Fibroblast of skin of back (primary cell): ENCODE measurements around the gene CDCA3.

ENCODE experiments used
- DNase-seq: peaks from one replicate; pipeline ENCODE4 v3.0.0-alpha.2; 2013

The CDCA3 gene

GRCh38 chr12:6831450-6831995 is 19.6 kb downstream of the CDCA3 start:
- DNase-seq, result no peak

DNA sequence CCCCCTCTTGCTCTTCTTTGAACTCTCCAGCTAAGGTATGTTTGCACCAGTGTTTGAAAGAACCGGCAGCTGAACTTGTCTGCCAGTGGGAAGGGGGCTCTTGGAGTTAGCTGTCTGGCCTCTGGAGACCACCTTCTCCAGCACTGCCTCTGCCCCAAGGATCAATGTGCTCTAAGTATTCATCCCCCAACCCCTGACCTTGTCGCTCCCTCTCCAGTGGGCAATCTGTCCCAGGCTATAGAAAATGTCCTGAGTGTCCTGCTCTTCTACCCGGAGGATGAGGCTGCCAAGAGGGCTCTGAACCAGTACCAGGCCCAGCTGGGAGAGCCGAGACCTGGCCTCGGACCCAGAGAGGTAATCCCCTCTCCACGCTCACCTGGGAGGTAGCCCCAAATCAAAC is 20.1 kb downstream of the CDCA3 start:
- DNase-seq, result no peak

- DNase-seq, result no peak
Observed at GRCh38 chr12:6830286-6830890, 20.7 kb downstream of the CDCA3 start.

- DNase-seq, result peak; percentile 60
Observed at GRCh38 chr12:6829536-6830220, 21.4 kb downstream of the CDCA3 start.

- DNase-seq, result peak; percentile 58
Observed at GRCh38 chr12:6828781-6829535, 22.1 kb downstream of the CDCA3 start.

DNA sequence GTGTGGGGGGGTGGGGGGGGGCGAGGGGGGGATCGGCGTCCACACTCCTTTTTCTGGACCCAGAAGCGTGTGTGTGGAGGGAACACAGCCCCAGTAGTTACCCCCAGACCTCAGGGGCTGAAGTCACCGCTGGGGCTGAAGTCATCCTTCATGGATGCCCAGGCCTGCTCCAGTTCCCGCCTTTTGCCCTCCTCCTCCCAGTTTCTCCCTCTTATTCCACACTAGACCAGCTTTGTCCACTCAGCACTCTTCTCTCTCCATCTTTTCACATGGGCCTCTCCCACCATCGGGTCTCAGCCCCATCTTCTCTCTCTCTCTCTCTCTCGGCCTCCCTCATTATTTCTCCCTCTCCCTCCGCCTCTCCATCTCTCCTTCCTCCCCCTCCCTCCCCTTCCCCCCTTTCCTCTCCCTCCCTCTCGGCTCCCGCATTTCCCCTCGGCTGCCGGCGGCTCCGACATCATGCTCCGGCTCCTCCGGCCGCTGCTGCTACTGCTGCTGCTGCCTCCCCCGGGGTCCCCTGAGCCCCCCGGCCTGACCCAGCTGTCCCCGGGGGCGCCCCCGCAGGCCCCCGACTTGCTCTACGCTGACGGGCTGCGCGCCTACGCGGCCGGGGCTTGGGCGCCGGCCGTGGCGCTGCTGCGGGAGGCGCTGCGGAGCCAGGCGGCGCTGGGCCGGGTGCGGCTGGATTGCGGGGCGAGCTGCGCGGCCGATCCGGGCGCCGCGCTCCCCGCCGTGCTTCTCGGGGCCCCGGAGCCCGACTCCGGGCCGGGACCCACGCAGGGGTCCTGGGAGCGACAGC is 22.9 kb downstream of the CDCA3 start, which contains the start of gene P3H3:
TSS of gene P3H3 (plus strand) at position 426 of the 799 bp plus-strand sequence. CDS start at position 460, 34 bp downstream.
- DNase-seq, result peak; percentile 65

GRCh38 chr12:6827437-6827911 is 23.6 kb downstream of the CDCA3 start:
- DNase-seq, result peak; percentile 85

GRCh38 chr12:6826734-6827436 is 24.2 kb downstream of the CDCA3 start:
- no peak for DNase-seq

- no peak for DNase-seq
Observed at GRCh38 chr12:6826125-6826733, 24.9 kb downstream of the CDCA3 start.

DNA sequence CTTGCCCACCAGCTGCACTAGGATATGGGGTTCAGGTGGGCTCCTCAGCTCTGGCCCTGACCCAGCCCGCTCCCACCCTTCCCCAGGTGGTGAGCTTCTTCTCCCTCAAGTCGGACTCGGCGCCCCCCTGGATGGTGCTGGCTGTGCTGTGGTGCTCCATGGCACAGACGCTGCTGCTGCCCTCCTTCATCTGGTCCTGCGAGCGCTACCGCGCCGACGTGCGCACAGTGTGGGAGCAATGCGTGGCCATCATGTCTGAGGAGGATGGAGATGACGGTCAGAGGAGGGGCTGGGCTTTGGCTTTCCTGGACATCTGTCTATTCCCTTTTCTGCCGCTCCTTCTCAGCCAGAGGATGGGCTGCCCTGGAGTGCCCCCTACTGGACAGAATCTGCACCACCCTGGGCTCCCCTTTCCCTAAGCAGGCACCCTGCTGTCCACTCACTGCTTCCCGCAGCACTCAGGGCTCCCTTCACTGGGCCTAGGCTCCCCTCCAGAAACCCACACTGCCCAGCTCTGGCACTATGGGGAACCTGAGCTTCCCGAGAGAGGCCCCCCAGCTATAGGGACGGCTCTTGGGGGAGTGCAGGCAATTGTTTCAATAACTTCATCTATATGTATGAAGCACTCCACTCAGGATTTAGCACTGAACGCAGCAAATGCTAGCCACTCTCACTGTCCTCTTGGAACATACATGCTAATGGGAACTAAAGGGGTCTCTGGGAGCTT is 25.5 kb downstream of the CDCA3 start:
- DNase-seq, result peak; percentile 82

GRCh38 chr12:6824901-6825381 is 26.1 kb downstream of the CDCA3 start:
- peak; percentile 36 for DNase-seq

- no peak for DNase-seq
Observed at GRCh38 chr12:6824085-6824775, 26.9 kb downstream of the CDCA3 start.

DNA sequence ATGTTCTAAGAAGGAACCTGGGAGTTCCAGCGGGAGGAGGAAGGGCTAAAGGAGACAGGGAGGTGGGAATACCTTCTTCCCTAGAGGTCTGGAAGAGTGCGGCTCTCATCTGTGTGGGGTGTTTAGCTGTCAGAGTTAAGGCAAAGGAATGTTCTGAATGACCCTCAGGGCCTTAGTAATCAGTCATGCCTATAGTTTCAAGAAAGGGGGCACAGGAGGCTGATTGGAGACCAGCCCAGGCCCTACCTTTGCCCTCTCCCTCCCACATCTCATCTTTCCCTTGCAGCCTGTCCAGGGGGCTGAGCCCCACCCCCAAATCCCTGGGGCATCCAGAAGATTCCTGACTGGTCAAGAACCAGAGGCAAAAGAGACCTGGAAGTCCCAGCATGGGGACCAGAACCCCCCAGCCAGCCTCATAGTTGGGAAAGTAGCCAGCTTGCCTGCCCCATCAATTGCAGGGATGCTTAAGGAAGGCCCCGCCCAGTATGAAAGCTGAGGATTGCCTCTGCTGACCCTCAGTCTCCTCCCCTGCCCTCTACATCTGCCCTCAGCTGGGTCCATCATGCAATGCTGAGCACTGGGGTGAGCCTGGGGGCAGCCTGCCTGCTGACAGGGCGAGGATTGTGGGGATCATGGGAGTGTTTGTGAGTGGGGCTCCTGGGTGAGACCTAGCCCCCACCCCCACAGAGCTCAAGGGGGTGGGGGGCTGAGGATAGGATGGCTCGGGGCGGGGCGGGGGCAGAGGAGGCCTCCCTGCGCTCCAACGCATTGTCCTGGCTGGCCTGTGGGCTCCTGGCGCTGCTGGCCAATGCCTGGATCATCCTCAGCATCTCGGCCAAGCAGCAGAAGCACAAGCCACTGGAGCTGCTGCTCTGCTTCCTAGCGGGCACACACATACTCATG is 27.7 kb downstream of the CDCA3 start:
- no peak for DNase-seq

DNA sequence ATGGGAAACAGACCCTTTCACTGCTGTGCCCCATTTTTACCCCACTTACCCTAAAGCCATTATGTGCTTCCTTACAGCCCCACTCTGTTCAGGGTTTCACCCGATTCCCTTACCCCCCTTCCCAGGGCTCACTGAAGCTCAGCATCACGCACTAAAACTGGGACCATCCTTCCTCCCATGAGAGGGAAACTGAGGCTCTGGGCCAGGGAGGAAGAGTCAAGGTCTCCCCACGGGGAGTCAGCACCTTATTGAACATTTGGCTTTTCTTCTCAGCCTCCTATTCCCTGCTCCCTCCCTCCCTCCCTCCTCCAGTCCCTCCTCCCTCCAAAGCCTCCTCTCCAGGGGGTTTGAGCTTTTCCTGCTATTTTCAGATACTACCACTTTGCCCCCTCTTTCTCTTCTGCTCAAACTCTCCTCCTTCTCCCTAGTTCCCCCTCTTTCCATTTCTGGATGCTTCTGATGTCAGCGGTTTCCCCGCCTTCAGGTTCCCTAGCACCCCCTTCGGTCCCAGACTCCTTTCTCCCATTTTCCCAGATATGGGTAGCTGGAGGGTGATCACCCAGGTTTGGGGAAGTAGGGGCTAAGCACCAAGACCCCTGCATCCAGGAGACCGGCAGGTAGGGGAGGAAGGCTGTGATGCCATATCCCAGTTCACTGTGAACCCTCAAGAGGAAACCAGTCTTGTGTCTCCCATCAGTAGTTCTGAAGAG is 28.5 kb downstream of the CDCA3 start:
- no peak for DNase-seq

DNA sequence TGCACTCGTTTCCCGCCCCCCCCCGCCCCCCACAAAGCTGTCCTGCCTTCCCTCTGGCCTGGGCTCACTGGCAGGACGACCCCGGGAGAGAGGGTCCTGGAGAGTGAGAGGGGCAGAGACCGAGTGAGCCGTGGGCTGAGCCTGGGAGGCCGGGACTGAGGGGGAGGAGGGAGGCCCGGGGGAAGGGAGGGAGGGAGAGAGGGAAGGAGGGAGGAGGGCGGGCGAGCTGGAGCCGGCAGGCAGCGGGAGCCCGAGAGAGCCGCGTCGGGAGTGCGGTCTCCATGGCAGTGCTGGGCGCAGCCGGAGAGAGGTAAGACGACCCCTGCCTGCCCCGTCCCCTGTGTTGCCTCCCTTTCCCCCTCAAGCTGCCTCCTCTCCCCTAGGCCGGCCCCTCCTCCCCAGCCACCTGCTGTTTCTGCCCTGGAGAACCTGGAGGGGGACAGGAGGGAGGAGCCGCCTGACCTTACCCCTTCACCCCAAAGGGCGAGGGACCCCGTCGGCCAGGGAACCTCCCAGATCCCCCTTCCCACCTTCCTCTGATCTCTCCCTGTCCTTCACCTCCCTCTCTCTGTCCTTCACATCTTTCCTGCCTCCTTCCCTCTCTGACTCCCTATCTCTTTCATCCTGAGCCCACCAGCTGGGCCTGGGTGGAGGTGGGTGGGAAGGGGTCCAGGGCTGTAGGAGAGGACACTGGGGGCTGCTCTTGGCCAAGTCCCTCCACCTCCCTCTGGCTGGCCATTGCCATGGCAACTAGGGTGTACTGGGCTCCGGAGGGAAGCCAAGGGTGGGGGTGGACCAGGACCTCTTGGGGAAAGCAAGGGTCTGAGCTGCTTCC is 29.3 kb downstream of the CDCA3 start, which contains the start of gene GPR162:
TSS of gene GPR162 (plus strand) at position 231 of the 835 bp plus-strand sequence. CDS start 2,078 bp downstream, outside the sequence.
- DNase-seq, result peak; percentile 62

DNA sequence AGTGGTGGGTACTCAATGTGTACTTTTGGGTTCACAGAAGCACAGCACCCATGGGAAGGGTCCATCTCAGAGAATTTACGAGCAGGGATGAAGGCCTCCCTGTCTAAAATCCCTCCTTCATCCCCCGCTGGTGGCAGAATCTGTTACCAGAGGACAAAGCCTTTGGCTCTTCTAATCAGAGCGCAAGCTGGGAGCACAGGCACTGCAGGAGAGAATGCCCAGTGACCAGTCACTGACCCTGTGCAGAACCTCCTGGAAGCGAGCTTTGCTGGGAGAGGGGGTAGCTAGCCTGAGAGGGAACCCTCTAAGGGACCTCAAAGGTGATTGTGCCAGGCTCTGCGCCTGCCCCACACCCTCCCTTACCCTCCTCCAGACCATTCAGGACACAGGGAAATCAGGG is 30.9 kb downstream of the CDCA3 start:
- DNase-seq, result no peak
